Activated naive CD4-positive, alpha-beta T cell treated with anti-CD3 and anti-CD28 coated beads for 36 hours (primary cell): ENCODE measurements around the gene SH3D19. TPM values are rescaled to one million over a fixed set of nuclear protein-coding genes. Genes with fewer than 3 reads are reported as not detected.

Experiments used
- CTCF ChIA-PET: fragments of 350-600 bp; sonication (Branson Sonifier 250); formaldehyde crosslinking; loops from one replicate; lab custom pipeline; 2021; ENCODE audit warnings: antibody characterized with exemption; lab: Charles Lee
- DNase-seq: peaks from one replicate; pipeline ENCODE4 v3.0.0-alpha.2; 2020
- H3K27ac Mint-ChIP-seq: one replicate; pipeline ENCODE4 v1.8.0; 2021; ENCODE audit warnings: mild to moderate bottlenecking, mixed read lengths
- H3K27me3 Mint-ChIP-seq: one replicate; pipeline ENCODE4 v1.8.0; 2021; ENCODE audit warnings: low read depth, mixed read lengths
- H3K36me3 Mint-ChIP-seq: one replicate; pipeline ENCODE4 v1.8.0; 2021; ENCODE audit warnings: low read depth, mixed read lengths
- H3K4me1 Mint-ChIP-seq: one replicate; pipeline ENCODE4 v1.8.0; 2021; ENCODE audit warnings: low read depth, mixed read lengths
- H3K4me3 Mint-ChIP-seq: one replicate; pipeline ENCODE4 v1.8.0; 2021; ENCODE audit warnings: mild to moderate bottlenecking, moderate library complexity, mixed read lengths
- H3K9me3 Mint-ChIP-seq: one replicate; pipeline ENCODE4 v1.8.0; 2021; ENCODE audit warnings: mixed read lengths
- intact Hi-C: fragments of 100-400 bp; cut with micrococcal nuclease; formaldehyde crosslinking; loops from one replicate; pipeline ENCODE4 v1.15.1; 2023
- total RNA-seq, 2 experiments: library from RNA; stranded (reverse); gene quantifications; one replicate each; pipeline ENCODE4 v1.2.3, GENCODE V29; 2021

The SH3D19 gene
- total RNA-seq, 2 experiments from 2014 or later: not detected

GRCh38 chr4:151169223-151169622 is 156.2 kb downstream of the SH3D19 start:
- Mint-ChIP-seq H3K27me3 (peaks cover 11% of the 10 kb centered on the region), H3K4me1 (no peaks in the 10 kb centered on the region), H3K9me3 (no peaks in the 10 kb centered on the region), H3K27ac (no peak overlapping the region), H3K4me3 (no peak overlapping the region), H3K36me3 (no peaks in the 10 kb centered on the region)
- intact Hi-C loops: no loop called here
- no peak for DNase-seq
- CTCF ChIA-PET: no interaction called here

- no peak for DNase-seq
- CTCF ChIA-PET: no interaction called here
- Mint-ChIP-seq H3K4me1 (no peaks in the 10 kb centered on the region), H3K4me3 (no peak overlapping the region), H3K9me3 (no peaks in the 10 kb centered on the region), H3K36me3 (no peaks in the 10 kb centered on the region), H3K27me3 (peaks cover 9% of the 10 kb centered on the region), H3K27ac (no peak overlapping the region)
- intact Hi-C loops: no loop called here
Measured at GRCh38 chr4:151167561-151167960, 157.8 kb downstream of the SH3D19 start.

GRCh38 chr4:151166636-151167035 is 158.8 kb downstream of the SH3D19 start:
- CTCF ChIA-PET: no interaction called here
- no peaks in the 10 kb centered on the region for H3K4me1 Mint-ChIP-seq

GRCh38 chr4:151165205-151166000 is 160.0 kb downstream of the SH3D19 start:
- H3K27me3 Mint-ChIP-seq: peaks cover 9% of the 10 kb centered on the region
- H3K36me3 Mint-ChIP-seq: no peaks in the 10 kb centered on the region
- no peak for DNase-seq
- no peaks in the 10 kb centered on the region for H3K9me3 Mint-ChIP-seq
- intact Hi-C loops: no loop called here
- CTCF ChIA-PET: no interaction called here
- no peak overlapping the region for H3K27ac Mint-ChIP-seq
- H3K4me1 Mint-ChIP-seq: no peaks in the 10 kb centered on the region
- H3K4me3 Mint-ChIP-seq: no peak overlapping the region

More at GRCh38 chr4:151166636-151167035, 158.8 kb downstream of the SH3D19 start:
- DNase-seq: no peak
- Mint-ChIP-seq H3K27me3 (peaks cover 9% of the 10 kb centered on the region), H3K27ac (no peak overlapping the region), H3K4me3 (no peak overlapping the region), H3K36me3 (no peaks in the 10 kb centered on the region), H3K9me3 (no peaks in the 10 kb centered on the region)
- intact Hi-C loops: no loop called here

- CTCF ChIA-PET: interaction anchor here (0.6 kb wide), 1 partner anchor 30 kb away, joined by 3 read pairs; no protein-coding TSS in a partner anchor
- Mint-ChIP-seq H3K4me3 (no peak overlapping the region), H3K4me1 (no peaks in the 10 kb centered on the region)
Measured at GRCh38 chr4:151163855-151164254, 161.6 kb downstream of the SH3D19 start.

GRCh38 chr4:151158979-151159378 is 166.4 kb downstream of the SH3D19 start:
- intact Hi-C loops: no loop called here
- H3K27me3 Mint-ChIP-seq: peaks cover 6% of the 10 kb centered on the region
- H3K4me3 Mint-ChIP-seq: no peak overlapping the region
- no peaks in the 10 kb centered on the region for H3K4me1 Mint-ChIP-seq
- H3K27ac Mint-ChIP-seq: no peak overlapping the region
- DNase-seq: no peak
- CTCF ChIA-PET: no interaction called here
- no peaks in the 10 kb centered on the region for H3K9me3 Mint-ChIP-seq
- H3K36me3 Mint-ChIP-seq: no peaks in the 10 kb centered on the region

More at GRCh38 chr4:151163855-151164254, 161.6 kb downstream of the SH3D19 start:
- no peaks in the 10 kb centered on the region for H3K36me3 Mint-ChIP-seq
- intact Hi-C loops: no loop called here
- H3K27me3 Mint-ChIP-seq: peaks cover 9% of the 10 kb centered on the region
- no peak overlapping the region for H3K27ac Mint-ChIP-seq
- no peaks in the 10 kb centered on the region for H3K9me3 Mint-ChIP-seq
- no peak for DNase-seq

- CTCF ChIA-PET: interaction anchor here (0.6 kb wide), 1 partner anchor 38 kb away, joined by 3 read pairs; no protein-coding TSS in a partner anchor
- Mint-ChIP-seq H3K4me1 (no peaks in the 10 kb centered on the region), H3K27me3 (peaks cover 6% of the 10 kb centered on the region), H3K36me3 (no peaks in the 10 kb centered on the region), H3K27ac (no peak overlapping the region), H3K9me3 (no peaks in the 10 kb centered on the region), H3K4me3 (no peak overlapping the region)
- DNase-seq: no peak
- intact Hi-C loops: no loop called here
Measured at GRCh38 chr4:151157543-151157942, 167.9 kb downstream of the SH3D19 start.

- Mint-ChIP-seq H3K27me3 (peaks cover 4% of the 10 kb centered on the region), H3K36me3 (no peaks in the 10 kb centered on the region), H3K9me3 (no peaks in the 10 kb centered on the region), H3K4me3 (no peak overlapping the region), H3K4me1 (no peaks in the 10 kb centered on the region), H3K27ac (no peak overlapping the region)
- intact Hi-C loops: no loop called here
- DNase-seq: no peak
- CTCF ChIA-PET: interaction anchor here (0.7 kb wide), 1 partner anchor 100 kb away, joined by 5 read pairs; no protein-coding TSS in a partner anchor
Measured at GRCh38 chr4:151153585-151153984, 171.8 kb downstream of the SH3D19 start.

GRCh38 chr4:151152028-151152427 is 173.4 kb downstream of the SH3D19 start:
- CTCF ChIA-PET: no interaction called here

GRCh38 chr4:151150821-151151580 is 174.4 kb downstream of the SH3D19 start:
- intact Hi-C loops: no loop called here
- CTCF ChIA-PET: no interaction called here
- no peak for DNase-seq
- no peaks in the 10 kb centered on the region for H3K27me3 Mint-ChIP-seq
- H3K27ac Mint-ChIP-seq: no peak overlapping the region
- H3K9me3 Mint-ChIP-seq: no peaks in the 10 kb centered on the region
- no peaks in the 10 kb centered on the region for H3K36me3 Mint-ChIP-seq
- no peak overlapping the region for H3K4me3 Mint-ChIP-seq
- H3K4me1 Mint-ChIP-seq: no peaks in the 10 kb centered on the region

More at GRCh38 chr4:151152028-151152427, 173.4 kb downstream of the SH3D19 start:
- Mint-ChIP-seq H3K9me3 (no peaks in the 10 kb centered on the region), H3K27ac (no peak overlapping the region), H3K4me3 (no peak overlapping the region), H3K36me3 (no peaks in the 10 kb centered on the region), H3K4me1 (no peaks in the 10 kb centered on the region), H3K27me3 (peaks cover 4% of the 10 kb centered on the region)
- no peak for DNase-seq
- intact Hi-C loops: no loop called here

- no peaks in the 10 kb centered on the region for H3K4me1 Mint-ChIP-seq
- intact Hi-C loops: no loop called here
- no peak overlapping the region for H3K4me3 Mint-ChIP-seq
- H3K36me3 Mint-ChIP-seq: no peaks in the 10 kb centered on the region
- H3K27ac Mint-ChIP-seq: no peak overlapping the region
- no peak for DNase-seq
- CTCF ChIA-PET: interaction anchor here (0.6 to 1.0 kb wide), 2 partner anchors 9 to 145 kb away, joined by 3 to 4 read pairs; no protein-coding TSS in a partner anchor
- H3K27me3 Mint-ChIP-seq: no peaks in the 10 kb centered on the region
- no peaks in the 10 kb centered on the region for H3K9me3 Mint-ChIP-seq
Measured at GRCh38 chr4:151148261-151148660, 177.1 kb downstream of the SH3D19 start.

- Mint-ChIP-seq H3K4me1 (no peaks in the 10 kb centered on the region), H3K4me3 (no peak overlapping the region), H3K36me3 (no peaks in the 10 kb centered on the region), H3K9me3 (no peaks in the 10 kb centered on the region), H3K27ac (no peak overlapping the region), H3K27me3 (no peaks in the 10 kb centered on the region)
- DNase-seq: no peak
- CTCF ChIA-PET: interaction anchor here (1.0 kb wide), 2 partner anchors 8 to 29 kb away, joined by 3 read pairs; no protein-coding TSS in a partner anchor
- intact Hi-C loops: no loop called here
Measured at GRCh38 chr4:151147000-151147399, 178.4 kb downstream of the SH3D19 start.
